Suprapubic skin (tissue), 3 donors: ENCODE data around the gene TMEM125.

Experiments used
- POLR2AphosphoS5 ChIP-seq, 3 donors: sonication (generic); formaldehyde crosslinking; IDR thresholded peaks; one replicate each; pipeline ENCODE4 v1.6.1; 2017; ENCODE audit warnings: antibody characterized with exemption in 3 of 3
- TF ChIP-seq, protein P1 (sequence below), 2 donors: fragments of 200-600 bp in 1 of 2; fragments of 450-650 bp in 1 of 2; sonication (generic) in 1 of 2; IDR thresholded peaks; one replicate each; pipeline ENCODE4 v1.5.1; 2016 to 2019; ENCODE audit warnings: antibody characterized with exemption in 2 of 2, mild to moderate bottlenecking in 1 of 2, moderate library complexity in 1 of 2

DNA sequence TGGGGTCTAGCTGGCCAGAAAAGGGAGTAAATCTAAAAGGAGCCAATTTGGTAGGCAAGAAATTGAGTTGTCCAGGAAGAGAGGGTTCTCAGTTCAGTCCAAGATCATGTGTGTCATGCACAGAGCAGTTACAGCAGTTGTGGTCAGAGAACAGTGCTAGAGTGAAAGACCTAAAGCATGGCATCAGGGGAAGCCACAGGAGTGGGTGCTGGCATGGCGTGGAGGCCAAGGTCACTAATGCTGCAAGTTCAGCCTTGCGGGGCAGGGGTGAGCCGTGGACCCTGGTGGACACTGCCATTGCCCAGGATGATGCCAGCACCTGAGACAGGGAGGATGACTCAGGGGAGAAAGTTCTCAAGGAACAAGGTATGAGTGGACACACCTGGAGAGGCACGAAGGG is 16.6 kb upstream of the TMEM125 start:
- no peak for TF ChIP-seq POLR2AphosphoS5 (IDR thresholded peaks at IDR 0.05)
- TF ChIP-seq, protein P1, sequence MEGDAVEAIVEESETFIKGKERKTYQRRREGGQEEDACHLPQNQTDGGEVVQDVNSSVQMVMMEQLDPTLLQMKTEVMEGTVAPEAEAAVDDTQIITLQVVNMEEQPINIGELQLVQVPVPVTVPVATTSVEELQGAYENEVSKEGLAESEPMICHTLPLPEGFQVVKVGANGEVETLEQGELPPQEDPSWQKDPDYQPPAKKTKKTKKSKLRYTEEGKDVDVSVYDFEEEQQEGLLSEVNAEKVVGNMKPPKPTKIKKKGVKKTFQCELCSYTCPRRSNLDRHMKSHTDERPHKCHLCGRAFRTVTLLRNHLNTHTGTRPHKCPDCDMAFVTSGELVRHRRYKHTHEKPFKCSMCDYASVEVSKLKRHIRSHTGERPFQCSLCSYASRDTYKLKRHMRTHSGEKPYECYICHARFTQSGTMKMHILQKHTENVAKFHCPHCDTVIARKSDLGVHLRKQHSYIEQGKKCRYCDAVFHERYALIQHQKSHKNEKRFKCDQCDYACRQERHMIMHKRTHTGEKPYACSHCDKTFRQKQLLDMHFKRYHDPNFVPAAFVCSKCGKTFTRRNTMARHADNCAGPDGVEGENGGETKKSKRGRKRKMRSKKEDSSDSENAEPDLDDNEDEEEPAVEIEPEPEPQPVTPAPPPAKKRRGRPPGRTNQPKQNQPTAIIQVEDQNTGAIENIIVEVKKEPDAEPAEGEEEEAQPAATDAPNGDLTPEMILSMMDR (IDR thresholded peaks at IDR 0.05): no peak
